NCI-H2029 (cell line): Measurements from ENCODE around the gene OR2F1.
"Not testable (repeated sequence)": the region's sequence is repeated elsewhere in the genome, so short reads cannot be mapped to it uniquely, and the experiment has no call there.

Experiments used
- DNase-seq: peaks from one replicate; lab custom pipeline; 2025; lab: John Stamatoyannopoulos, UW

Gene OR2F1

GRCh38 chr7:144009361-144009760 is 54.7 kb downstream of the OR2F1 start:
- DNase-seq: no peak

GRCh38 chr7:144010061-144010460 is 55.4 kb downstream of the OR2F1 start:
- DNase-seq: not testable (repeated sequence)

GRCh38 chr7:144010821-144011220 is 56.2 kb downstream of the OR2F1 start:
- not testable (repeated sequence) for DNase-seq

- DNase-seq: no peak
These were observed 57.0 kb downstream of the OR2F1 start for GRCh38 chr7:144011458-144012230.
